HL-60/S4 treated with phorbol 12-myristate 13-acetate at 8.2 ng/mL for 4 days and 3 days (cell line): ENCODE measurements around the gene DCPS.

Experiments used
- in situ Hi-C: fragments of 300-500 bp; cut with MboI; formaldehyde crosslinking; loops from 2 replicates; pipeline ENCODE4 v1.15.0; 2022; ENCODE audit warnings: low sequenced_read_pairs

DCPS gene

DNA sequence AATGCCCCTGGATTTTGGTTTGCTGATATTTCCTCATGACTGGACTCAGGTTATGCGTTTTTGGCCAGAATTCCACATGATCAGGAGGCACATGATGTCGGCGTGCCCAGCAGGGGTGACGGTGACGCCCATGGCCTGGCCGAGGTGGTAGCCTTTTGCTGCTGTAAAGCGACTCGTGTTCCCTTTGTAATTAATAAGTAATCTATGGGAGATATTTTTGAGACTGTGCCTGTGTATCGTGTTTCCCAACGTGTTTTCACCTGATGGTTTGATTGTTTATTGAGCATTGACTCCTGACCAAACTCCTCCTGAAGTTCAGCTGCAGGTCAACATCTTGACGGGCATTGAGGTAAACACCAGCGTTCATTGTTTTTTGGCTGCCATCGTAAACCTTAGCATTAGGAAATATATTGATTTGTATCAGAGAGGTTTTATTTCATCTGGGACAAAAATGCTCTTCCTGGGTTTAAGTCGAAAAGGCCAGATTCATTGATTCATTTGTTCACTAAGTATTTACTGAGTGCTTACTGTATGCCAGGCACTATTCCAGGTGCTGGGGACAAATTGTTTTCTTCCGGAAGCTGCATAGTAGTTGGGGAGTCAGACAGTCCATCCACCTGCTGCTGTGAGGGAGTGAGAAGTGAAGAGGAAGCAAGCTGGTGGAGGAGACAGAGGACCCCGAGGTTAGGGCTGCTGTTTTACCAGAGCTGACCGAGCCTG, 23.6 kb downstream of the DCPS start:
- in situ Hi-C loops = no loop called here

DNA sequence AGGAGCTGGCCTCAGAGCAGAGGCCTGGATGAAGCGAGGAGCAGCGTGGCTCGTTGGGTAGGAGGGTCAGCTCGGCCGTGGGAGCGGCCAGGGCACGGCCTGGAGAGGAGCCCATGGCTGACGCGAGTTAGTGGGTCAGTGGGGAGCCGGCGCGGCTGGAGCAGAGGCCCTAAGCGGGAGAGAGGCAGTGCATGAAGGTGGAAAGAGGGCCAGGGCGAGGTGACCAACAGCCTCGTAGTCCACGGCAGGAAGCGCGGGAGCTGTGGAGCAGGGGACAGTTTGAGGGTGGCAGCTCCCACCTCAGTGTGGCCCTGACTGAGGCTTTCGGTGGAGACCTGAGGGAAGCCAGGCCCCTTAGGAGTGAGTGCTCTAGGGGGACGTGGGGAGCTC, 24.1 kb downstream of the DCPS start:
- in situ Hi-C loops = no loop called here

DNA sequence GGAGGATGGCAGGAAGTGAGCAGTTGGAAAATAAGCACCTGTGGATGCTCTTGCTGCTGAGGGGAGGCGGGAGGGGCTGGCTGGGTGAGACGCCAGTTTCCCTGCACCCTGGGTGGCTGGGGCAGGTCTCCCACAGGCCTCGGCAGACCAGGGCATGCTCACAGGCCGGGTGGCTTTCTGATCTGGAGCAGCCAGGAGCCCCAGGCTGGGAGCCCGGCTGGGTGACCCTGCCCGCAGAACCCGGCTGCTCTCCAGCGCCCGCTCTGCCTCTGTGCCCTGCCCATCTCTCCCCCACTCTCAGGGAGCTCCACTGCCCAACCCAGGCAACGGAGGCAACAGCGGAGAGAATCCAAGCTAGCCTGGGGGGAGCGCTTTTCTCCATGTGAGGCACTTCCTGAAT, 24.6 kb downstream of the DCPS start:
- in situ Hi-C loops = no loop called here

DNA sequence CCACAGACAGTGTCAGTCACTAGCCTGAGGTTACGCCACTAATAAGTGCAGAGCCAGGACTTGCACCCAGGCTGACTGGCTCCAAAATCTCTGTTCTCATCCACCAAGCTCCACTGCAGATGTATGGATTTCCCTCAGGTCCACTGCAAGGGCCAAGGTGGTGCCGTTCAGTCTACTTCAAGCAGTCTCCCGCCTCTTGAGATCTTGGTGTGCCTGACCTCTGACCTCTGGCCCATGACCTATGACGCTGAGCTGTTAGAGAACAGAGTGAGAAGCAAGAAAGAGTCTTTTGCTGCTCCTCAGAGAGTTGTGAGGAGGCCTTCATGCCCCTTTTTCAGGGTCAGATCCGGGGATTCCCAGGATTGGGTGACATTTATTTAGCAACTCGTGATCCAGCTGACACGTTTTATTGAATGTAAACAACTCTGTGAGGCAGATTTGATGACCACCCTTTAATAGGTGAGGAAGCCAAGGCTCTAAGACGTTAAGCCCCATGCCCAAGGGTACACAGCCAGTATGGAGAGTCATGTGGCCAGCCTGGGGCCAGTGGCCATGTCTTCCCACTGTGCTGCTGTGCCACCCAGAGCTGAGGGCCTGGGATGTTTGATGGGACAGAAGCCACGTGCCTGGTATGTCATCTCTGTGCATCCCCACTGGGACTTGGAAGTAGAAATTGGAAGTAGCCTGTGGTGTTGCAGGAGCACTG, 25.2 kb downstream of the DCPS start:
- in situ Hi-C loops = no loop called here

DNA sequence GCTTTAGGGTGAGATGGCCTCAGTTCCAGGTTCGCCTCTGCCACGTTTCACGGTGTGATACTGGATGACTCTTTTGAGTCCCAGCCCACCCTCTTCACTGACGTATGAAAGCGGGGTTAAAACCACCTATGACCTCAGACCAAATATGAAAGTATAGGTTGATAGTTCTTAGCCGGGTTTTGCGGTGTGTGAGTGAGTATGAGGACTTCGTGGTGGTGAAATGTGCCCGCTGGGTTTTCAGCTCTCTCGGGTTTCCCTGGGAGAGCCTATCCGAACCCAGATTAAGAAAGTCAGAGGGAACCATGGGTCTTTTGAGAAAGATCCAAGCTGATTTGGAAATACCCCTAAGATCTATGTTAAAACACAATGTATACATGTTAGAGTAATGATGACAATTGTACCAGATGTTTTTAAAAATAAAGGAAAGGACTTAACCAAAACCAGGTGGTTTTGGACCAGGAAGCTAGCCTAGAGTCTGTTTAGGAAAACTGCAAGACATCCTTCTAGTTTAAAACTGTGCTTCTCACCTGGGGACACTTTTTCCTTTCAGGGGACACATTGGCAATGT, 25.9 kb downstream of the DCPS start:
- in situ Hi-C loops = no loop called here

DNA sequence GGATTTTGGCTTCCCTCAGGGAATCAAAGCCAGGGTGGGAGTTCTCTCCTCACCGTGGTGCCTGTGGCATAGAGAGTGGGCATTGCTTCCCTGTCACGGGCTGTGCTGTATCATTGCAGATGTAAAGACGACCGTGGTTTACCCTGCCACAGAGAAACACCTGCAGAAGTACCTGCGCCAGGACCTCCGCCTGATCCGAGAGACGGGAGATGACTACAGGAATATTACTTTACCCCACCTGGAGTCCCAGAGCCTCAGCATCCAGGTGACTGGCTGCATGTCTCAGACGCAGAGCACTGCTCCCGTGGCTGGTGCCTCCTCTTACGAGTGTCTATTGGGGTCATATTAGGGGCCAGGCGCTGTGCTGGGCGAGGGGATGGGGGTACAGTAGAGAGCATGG, 27.4 kb downstream of the DCPS start:
- in situ Hi-C loops = no loop called here

DNA sequence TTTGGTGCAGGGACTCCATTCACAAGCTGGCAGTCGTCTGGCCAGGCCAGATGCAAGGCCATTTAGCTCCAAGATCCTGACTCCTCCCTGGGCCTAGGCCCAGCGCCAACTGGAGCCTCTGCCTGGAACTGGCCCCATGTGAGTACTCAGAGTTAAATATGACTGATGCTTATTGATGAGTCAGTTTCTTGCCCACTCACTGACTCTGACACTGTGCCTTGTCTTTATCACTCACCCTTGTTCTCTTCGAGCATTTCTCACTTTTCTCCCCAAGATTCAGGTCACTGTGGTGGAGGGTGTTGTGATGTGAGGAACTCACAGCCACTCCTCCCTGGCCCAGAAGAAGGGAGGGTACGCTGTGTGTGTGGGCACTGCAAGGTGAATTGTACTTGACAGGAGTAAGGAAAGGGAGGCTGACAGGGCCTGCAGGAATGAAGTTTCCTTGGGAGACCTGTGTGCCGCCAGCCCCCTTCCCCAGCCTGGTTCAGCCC, 28.4 kb downstream of the DCPS start:
- in situ Hi-C loops = no loop called here

DNA sequence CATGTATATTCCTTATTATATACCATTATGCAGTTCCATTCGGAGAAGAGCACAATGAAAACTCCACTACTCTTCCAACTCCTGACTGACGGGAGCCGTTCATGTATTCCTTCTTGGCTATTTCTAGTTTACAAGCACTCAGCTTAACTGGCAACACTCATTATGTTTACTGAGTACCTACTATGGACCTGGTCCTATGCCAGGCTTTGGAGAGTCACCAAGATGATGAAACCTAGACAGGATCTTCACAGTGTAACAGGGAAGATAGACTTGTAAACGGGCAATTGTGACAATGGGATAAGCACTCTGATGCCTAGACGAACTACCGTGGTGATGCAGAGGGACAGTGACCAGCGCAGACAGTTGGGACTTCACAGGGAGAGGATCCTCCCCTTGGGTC, 29.3 kb downstream of the DCPS start:
- in situ Hi-C loops = no loop called here

DNA sequence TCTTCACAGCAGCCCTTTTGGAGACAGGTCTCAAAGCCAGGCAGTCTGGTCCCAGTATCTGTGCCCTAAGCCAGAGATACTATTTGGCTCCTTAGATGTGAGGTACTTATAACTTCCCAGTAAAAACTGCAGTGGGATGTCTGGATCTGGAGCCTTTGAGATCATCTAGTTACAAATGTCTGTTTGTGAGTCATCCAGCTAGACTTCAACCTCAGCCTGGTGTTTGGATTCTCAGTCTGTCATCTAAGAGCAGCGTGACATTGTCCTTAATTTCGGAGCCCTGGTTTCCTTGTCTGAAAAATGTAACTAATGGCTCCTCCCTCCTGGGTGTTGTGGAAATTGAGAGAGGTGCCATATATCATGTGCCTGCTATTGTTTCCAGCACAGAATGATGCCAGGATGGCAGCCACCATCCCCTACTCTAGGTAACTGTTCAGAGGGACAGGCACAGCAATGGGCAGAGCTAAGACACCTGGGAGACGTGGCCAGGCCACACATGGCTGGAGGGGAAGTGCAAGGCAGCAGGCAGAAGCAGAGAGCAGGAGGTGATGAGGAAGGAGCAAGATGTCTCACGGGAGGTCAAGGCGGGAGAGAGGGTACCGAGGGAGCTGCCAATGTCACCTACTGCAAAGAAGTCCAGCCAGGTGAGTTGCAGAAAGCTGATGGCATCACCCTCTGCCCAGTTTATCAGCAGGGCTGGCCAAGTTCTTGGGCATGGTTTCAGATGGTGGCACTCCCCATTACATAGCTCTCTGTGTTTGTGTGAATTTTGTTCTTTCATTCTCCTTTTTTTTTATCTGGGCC, 31.0 kb downstream of the DCPS start:
- in situ Hi-C loops = no loop called here

DNA sequence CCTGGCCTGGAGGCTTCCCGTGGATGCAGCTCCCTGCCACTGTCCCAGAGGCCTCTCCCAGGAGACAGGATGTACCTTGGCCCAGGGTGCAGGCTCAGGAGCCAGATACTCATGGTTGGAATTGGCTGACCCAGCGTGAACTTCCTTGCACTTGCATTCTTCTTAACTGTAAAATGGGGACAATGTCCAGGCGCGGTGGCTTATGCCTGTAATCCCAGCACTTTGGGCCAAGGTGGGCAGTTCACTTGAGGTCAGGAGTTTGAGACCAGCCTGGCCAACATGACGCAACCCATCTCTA, 31.6 kb downstream of the DCPS start:
- in situ Hi-C loops = no loop called here

DNA sequence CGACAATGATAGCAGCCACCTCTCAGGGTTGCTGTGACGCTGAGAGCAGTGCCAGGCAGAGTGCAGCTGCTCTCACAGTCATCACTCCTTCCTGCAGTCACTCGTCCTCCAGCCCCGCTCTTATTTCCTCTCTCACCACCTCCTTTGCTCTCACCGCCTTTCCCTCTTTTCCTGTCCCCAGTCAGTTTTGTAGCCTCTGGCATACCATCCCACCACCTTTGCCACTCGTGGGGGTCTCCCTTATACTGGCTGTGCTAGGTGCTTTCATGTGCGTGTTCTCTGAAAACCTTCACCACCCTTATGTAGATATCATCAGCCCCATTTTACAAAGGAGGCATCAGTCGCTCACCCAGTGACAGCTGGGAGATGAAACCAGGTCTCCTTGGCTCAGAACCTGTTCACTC, 32.3 kb downstream of the DCPS start:
- in situ Hi-C loops = no loop called here

DNA sequence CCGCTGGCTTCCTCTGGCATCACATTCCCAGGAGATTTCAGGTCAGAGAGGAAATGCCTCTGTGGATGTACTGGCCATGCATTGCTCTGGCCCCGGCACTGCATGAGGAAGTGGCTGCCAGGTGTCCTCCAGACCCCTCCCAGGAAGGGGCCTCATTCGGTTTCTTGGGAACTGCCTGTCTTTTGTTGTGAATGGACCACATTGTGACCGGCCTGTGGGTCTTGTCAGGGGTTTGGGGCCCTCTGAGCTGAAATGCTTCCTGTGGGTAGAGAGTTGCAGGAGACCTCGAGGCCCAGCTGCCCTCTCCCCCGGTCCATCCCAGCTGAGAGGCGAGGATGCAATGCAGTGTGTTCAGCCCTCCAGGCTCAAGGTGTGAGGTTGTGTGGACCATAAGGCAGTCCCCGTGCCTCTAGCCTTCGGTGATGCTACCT, 32.8 kb downstream of the DCPS start:
- in situ Hi-C loops = no loop called here

DNA sequence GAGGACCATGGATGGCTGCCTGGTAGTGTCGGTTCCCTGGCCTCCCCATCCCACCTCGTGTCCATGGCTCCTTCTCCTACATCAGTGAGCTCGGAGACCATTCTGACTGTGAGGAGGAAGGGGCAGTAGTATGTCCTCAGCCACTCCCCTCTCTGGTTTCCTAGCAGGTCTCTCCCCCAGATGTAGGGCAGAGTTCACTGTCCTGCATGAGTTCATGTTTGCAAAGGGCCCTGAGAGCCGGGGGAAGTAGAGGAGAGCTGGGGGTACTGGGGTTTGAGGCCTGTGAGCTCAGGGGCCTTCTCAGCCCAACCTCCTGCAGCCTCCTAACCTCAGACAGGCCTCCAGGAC, 33.2 kb downstream of the DCPS start:
- in situ Hi-C loops = no loop called here

DNA sequence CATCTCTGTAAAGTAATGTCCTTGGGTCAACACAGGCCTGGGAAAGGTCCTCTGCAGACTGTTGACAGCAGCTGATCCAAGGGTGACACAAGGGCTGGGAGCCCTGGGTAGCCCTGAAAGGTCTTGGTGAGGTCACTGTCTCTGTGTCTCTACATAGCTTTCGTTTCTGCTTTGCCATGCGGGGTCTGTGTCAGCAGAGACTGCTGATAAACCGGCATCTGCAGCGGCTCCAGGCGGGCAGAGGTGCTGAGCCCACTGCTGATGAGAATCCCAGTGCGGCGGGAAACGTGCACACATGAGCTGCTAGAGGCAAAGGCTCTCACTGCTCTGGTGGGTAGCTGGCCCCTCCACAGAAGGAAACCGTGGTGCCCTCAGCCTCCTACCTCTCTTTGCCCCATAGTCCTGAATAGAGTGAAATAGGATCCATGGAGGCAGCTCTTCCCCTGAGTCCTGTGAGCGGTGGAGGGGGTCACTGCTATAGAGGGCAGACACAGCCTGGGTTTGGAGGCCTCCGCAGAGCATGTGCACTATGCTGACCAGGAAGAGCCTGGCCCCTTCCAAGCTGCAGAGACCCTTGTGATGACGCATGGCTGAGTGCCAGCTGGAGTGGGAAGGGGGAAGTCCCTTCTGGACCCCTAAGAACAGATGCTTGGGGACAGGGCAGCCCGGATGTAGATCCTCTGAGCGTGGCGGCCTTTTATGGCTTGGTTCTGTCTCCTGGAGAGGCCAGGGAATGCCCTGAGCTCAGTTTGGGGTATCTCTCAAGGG, 33.8 kb downstream of the DCPS start:
- in situ Hi-C loops = no loop called here

DNA sequence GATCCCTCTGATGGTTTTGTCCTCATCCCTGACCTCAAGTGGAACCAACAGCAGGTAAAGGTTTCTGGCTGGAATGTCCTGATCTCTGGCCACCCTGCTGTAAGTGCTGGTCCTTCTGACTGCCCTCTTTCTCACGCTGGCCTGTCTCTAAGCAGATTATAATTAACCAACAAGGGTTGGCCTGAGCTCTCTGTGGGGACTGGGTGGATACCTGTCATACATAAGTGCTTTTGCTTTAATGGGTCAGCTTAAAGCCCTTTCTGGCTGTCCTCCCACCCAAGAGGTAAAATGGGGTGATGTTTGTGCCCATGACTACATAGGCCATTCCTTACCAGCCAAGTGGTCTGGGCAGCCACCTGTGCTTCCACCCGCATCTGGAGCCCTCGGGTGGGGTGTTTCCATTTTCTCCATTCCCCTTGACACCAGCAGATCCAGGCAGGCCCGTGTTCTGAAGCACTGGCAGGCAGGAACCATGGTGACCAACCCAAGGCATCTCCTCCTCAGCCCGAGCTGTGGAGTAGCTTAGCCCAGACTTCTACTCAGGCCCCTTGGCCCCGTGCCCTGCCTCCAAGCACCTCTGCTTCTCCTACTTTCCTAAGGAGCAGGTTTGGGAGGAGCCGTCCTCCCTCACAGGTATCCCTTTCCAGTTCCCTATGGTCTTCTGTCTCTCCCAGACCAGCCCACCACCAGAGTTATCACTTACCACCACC, 34.6 kb downstream of the DCPS start:
- in situ Hi-C loops = no loop called here

DNA sequence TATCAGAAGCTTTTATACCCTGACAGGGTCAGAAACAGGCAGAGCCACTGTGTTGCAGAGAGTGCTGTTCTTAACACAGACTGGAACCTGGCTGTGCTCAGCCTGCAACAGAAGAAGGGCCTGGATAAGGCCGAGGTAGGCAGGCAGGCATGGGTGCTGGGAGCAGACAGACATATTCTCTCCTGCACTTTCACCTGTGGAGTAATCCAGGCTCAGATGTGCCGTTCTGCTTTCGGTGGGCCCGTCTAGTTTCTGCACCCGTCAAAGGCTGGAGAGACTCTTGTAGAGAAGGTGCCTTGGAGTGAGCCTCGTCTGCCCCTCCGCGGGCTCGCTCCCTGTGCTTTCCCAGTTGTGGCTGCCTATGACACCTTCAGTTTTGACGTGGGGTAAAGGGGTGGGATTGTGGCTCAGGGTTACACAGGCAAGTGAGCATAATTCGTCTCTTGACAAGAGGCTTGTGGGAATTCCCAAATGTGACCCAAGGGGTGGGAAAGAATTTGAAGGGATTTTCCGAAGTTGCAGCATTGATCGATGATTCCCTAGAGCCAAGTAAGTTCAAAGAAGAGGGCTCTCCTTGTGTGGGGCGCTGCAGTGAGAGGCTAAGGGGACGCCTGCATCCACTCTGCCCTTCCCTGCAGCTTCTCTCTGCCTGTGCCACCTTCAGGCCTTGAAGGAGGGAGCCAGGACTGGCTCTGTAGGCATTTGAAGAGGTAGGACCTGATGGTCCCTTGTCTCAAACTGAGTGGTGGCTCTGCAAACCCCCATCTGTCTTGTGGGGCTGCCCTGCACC, 35.4 kb downstream of the DCPS start:
- in situ Hi-C loops = no loop called here

DNA sequence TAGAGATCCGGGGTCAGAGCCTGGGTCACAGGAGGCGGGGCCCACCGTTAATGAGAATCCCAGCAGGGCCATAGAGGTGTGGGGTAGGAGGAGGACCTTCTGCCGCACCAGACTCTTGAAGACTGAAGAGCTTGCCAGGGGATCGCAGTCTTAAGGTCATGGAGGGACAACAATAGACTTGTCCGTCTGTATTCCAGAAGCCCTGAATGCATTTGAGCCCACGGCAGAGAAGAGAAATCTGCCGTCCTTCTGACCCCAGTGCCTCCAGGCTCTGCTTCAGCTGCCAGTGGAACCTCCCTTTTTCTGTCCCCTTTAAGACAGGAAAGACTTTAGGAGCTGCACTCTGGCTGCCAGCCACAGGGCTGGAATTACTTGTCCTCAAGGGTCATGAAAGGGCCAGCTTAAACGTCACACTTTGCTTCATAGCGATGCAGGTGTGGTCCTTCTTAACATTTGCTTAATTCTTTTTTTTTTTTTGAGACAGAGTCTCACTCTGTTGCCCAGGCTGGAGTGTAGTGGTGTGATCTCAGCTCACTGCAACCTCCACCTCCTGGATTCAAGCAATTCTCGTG, 36.1 kb downstream of the DCPS start:
- in situ Hi-C loops = no loop called here

DNA sequence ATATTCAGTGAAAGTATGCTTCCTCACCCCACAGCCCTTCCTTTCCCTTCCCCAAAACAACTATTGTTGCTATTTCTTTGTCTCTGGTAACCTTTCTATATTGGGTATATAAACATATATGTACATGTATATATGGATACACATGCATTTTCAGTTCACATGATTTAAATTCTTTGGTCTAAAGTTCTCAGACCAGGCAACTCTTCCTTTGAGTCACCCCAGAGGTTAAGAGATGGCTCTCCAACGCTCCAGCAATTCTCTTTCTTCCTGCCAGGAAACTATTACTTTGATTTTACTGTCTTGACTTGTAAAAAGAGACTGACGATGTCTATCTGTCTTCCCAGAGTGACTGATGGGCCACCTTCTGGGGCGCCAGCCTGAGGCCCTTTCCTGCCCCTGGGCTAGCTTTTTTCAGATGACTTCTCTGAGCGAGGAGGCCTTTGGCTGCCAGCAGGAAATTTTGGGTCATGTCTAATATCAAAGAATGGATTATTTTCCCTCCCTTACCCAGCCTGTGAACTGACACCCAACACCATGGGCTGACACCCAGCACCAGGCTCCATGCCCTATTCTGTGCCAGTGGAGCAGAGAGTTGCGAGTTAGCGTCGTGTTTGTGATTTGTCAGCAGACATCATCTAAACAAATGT, 37.2 kb downstream of the DCPS start:
- in situ Hi-C loops = no loop called here

DNA sequence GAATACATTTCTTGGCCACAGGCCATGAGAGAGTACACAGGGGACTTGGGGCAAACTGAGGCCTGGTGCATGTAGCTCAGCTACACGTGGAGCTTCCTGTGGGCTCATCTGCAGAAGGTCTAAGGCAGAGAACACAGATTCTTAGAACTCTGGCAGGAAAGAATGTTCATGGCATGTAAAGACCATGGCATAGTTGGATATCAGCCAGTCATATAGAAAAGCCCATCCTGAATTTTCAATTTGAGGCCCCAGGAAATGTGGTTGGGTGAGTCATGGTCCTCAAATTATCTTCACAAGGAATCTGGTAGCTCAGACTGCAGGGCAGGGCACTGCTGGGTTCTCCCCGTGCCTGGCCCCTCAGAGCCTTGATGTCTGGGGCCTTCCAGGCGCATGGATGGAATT, 37.9 kb downstream of the DCPS start:
- in situ Hi-C loops = no loop called here
